K562 (cell line): Measurements from ENCODE around the gene LATS2.

Experiments used
- HDAC6 ChIP-seq: IDR thresholded peaks from 2 replicates; pipeline ENCODE4 v1.6.1; 2012; ENCODE audit warnings: low read depth, mild to moderate bottlenecking, control low read depth, inconsistent platforms, low read length, moderate library complexity
- PHB2 ChIP-seq: fragments of 450-650 bp; IDR thresholded peaks from 2 replicates; pipeline ENCODE4 v1.6.1; 2017; ENCODE audit warnings: low read depth
- SMARCA5 ChIP-seq: fragments of 450-650 bp; IDR thresholded peaks from 2 replicates; pipeline ENCODE4 v1.6.1; 2016
- TF ChIP-seq, protein P1 (sequence below), 3 experiments: IDR thresholded peaks in 2 of 3; conservative IDR thresholded peaks in 1 of 3; 2 replicates each; pipeline ENCODE4 v1.5.1; 2011 to 2012; ENCODE audit warnings: low read length in 3 of 3, mild to moderate bottlenecking in 3 of 3, control low read depth in 2 of 3, improper control_type of control experiment in 1 of 3, inconsistent platforms in 1 of 3, low read depth in 1 of 3, mixed read lengths in 1 of 3, moderate library complexity in 1 of 3; ENCODE audit not compliant: insufficient read depth in 2 of 3

DNA sequence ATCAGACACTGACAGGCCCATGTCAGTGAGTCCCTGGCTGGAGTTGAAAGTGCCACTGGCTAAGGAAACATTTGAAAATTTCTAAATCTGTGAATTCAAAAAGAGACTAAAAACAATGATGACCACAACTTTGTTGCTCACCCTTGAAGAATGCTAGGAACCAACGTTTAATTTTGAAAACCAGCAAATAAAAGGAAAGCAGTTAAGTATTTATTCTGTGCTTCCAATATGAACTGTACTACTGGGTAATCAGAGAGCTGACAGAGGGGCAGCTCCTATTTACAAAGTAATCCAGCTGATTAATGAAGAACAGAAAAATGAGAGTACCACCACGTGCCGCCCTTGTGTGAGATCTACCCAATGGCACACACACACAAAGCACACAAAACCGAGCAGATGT lies 44.7 kb upstream of the LATS2 start:
- TF ChIP-seq, protein P1, sequence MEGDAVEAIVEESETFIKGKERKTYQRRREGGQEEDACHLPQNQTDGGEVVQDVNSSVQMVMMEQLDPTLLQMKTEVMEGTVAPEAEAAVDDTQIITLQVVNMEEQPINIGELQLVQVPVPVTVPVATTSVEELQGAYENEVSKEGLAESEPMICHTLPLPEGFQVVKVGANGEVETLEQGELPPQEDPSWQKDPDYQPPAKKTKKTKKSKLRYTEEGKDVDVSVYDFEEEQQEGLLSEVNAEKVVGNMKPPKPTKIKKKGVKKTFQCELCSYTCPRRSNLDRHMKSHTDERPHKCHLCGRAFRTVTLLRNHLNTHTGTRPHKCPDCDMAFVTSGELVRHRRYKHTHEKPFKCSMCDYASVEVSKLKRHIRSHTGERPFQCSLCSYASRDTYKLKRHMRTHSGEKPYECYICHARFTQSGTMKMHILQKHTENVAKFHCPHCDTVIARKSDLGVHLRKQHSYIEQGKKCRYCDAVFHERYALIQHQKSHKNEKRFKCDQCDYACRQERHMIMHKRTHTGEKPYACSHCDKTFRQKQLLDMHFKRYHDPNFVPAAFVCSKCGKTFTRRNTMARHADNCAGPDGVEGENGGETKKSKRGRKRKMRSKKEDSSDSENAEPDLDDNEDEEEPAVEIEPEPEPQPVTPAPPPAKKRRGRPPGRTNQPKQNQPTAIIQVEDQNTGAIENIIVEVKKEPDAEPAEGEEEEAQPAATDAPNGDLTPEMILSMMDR (IDR thresholded peaks at IDR 0.05 in 2 of 3, conservative IDR thresholded peaks at IDR 0.05 in 1 of 3; ENCODE audit: insufficient read depth in 2 of 3, low read depth in 1 of 3, low read length in 3 of 3): no peak
- TF ChIP-seq HDAC6 (no peak), PHB2 (no peak), SMARCA5 (no peak)
